NT2/D1 (cell line): ENCODE results near the gene ZNF618.

Experiments used
- YY1 ChIP-seq: IDR thresholded peaks from 2 replicates; pipeline ENCODE4 v1.6.1; 2011; ENCODE audit not compliant: insufficient read length, insufficient read depth
- ZNF274 ChIP-seq: IDR thresholded peaks from 2 replicates; pipeline ENCODE4 v1.6.1; 2011; ENCODE audit warnings: mild to moderate bottlenecking, low read depth, low read length

DNA sequence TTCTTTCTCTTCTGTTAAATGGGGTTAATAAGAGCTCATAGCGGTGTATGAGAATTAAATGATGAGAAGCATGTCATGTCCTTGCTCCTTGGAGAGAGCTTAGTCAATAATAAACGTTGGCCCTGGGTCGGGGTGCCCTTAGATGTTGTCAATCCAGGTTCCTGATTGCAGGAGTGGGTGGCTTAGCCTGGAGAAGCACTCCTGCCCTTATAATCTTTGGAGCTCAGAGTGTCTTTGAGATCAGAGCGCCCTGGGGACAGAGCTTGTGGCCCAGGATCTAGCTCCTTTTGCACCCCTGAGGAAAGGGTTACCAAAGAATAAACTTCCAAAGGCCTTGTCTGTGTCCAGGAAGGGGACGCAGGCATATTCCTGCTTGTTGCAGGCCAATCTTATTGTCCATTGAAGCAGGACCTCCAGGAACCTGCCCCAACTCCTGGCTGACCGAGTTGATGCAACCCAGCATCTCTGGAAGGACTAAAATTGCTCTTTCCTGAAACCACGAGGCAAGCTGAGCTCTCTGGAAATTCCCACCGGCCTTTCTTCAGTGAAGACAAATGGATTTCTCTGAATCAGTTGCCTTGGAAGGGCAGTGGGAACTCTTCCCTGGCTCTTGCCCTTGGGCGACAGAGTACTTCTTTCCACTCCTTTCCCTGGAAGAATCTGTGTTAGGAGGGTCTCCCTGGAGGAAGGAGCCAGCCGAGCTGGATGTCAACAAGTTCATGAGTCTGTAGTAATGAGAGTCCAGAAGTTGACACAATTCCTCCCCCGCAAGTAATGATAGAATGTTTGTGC lies 208.4 kb downstream of the ZNF618 start:
- TF ChIP-seq ZNF274 = no peak
- no peak for TF ChIP-seq YY1
